IPS-11a (cell line): ENCODE measurements around the gene ITCH.
"Not testable (repeated sequence)": the region's sequence is repeated elsewhere in the genome, so short reads cannot be mapped to it uniquely, and the experiment has no call there.

Source experiments
- H3K4me3 ChIP-seq: one replicate; pipeline ENCODE4 v1.5.1; 2013; ENCODE audit warnings: low read depth, low read length, control low read depth

ITCH gene

GRCh38 chr20:34377072-34377847, 14.2 kb downstream of the ITCH start:
- H3K4me3 ChIP-seq: no peak overlapping the region

GRCh38 chr20:34382174-34382573, 19.1 kb downstream of the ITCH start:
- H3K4me3 ChIP-seq: no peak overlapping the region

- H3K4me3 ChIP-seq: not testable (repeated sequence)
These were observed 19.9 kb downstream of the ITCH start for GRCh38 chr20:34382877-34383455.

GRCh38 chr20:34385464-34385863, 22.4 kb downstream of the ITCH start:
- H3K4me3 ChIP-seq: no peak overlapping the region

GRCh38 chr20:34388000-34388399, 24.9 kb downstream of the ITCH start:
- H3K4me3 ChIP-seq: no peak overlapping the region

GRCh38 chr20:34388678-34389077, 25.6 kb downstream of the ITCH start:
- H3K4me3 ChIP-seq: no peak overlapping the region

GRCh38 chr20:34389206-34389953, 26.3 kb downstream of the ITCH start:
- H3K4me3 ChIP-seq: no peak overlapping the region

GRCh38 chr20:34389954-34390555, 27.0 kb downstream of the ITCH start:
- H3K4me3 ChIP-seq: no peak overlapping the region

GRCh38 chr20:34396408-34396807, 33.3 kb downstream of the ITCH start:
- H3K4me3 ChIP-seq: no peak overlapping the region

- H3K4me3 ChIP-seq: no peak overlapping the region
These were observed 34.0 kb downstream of the ITCH start for GRCh38 chr20:34397096-34397495.

- H3K4me3 ChIP-seq: not testable (repeated sequence)
These were observed 37.7 kb downstream of the ITCH start for GRCh38 chr20:34400776-34401175.

GRCh38 chr20:34401741-34402455, 38.8 kb downstream of the ITCH start:
- H3K4me3 ChIP-seq: no peak overlapping the region

GRCh38 chr20:34402461-34402860, 39.4 kb downstream of the ITCH start:
- no peak overlapping the region for H3K4me3 ChIP-seq

GRCh38 chr20:34403063-34403827, 40.2 kb downstream of the ITCH start:
- no peak overlapping the region for H3K4me3 ChIP-seq

GRCh38 chr20:34403908-34404307, 40.8 kb downstream of the ITCH start:
- H3K4me3 ChIP-seq: no peak overlapping the region

GRCh38 chr20:34404803-34405202, 41.7 kb downstream of the ITCH start:
- H3K4me3 ChIP-seq: no peak overlapping the region

- H3K4me3 ChIP-seq: not testable (repeated sequence)
These were observed 42.2 kb downstream of the ITCH start for GRCh38 chr20:34405247-34405651.

- not testable (repeated sequence) for H3K4me3 ChIP-seq
These were observed 42.9 kb downstream of the ITCH start for GRCh38 chr20:34405942-34406341.

GRCh38 chr20:34407962-34408474, 44.9 kb downstream of the ITCH start:
- H3K4me3 ChIP-seq: no peak overlapping the region

- H3K4me3 ChIP-seq: no peak overlapping the region
These were observed 47.3 kb downstream of the ITCH start for GRCh38 chr20:34410336-34410735.
